Measurements from ENCODE around the gene PXDC1.

DNA sequence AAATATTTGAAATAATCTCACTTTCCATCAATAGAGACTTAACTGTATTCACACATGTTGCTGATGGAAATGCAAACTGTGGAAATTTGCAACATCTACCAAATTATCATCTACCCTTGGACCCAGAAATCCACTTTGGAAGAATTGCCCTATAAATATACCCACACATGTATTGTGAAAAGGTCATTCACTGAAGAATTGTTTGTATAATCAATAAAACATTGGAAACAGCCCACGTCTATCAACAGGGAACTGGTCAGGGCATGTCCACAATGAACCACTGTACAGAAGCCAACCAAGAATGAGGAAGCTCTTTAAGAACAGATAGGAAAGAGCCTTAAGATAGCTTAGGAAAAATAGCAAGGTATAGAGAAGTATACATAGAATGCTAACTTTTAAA, 36.2 kb downstream of the PXDC1 start:
- TF ChIP-seq, protein P1, sequence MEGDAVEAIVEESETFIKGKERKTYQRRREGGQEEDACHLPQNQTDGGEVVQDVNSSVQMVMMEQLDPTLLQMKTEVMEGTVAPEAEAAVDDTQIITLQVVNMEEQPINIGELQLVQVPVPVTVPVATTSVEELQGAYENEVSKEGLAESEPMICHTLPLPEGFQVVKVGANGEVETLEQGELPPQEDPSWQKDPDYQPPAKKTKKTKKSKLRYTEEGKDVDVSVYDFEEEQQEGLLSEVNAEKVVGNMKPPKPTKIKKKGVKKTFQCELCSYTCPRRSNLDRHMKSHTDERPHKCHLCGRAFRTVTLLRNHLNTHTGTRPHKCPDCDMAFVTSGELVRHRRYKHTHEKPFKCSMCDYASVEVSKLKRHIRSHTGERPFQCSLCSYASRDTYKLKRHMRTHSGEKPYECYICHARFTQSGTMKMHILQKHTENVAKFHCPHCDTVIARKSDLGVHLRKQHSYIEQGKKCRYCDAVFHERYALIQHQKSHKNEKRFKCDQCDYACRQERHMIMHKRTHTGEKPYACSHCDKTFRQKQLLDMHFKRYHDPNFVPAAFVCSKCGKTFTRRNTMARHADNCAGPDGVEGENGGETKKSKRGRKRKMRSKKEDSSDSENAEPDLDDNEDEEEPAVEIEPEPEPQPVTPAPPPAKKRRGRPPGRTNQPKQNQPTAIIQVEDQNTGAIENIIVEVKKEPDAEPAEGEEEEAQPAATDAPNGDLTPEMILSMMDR (IDR thresholded peaks at IDR 0.05): no peak
- no peak for TF ChIP-seq POLR2A (IDR thresholded peaks at IDR 0.05)

Measured in lower leg skin (tissue), 3 donors.